SU-DHL-6 (cell line): ENCODE data around the gene OTUB2.

Source experiments
- CTCF ChIP-seq: fragments of 200-600 bp; sonication (generic); IDR thresholded peaks from one replicate; pipeline ENCODE4 v1.5.1; 2017; ENCODE audit warnings: antibody characterized with exemption, mild to moderate bottlenecking, low read length, moderate library complexity; ENCODE audit not compliant: insufficient read depth, poor library complexity, severe bottlenecking
- EZH2phosphoT487 ChIP-seq: fragments of 200-600 bp; sonication (generic), shearing (Covaris generic); conservative IDR thresholded peaks from 2 replicates; pipeline ENCODE4 v1.6.1; 2018; ENCODE audit warnings: mild to moderate bottlenecking, antibody characterized with exemption, low read length, moderate library complexity, mixed read lengths

GRCh38 chr14:94062344-94062940 is 36.3 kb downstream of the OTUB2 start:
- no peak for TF ChIP-seq CTCF
- no peak for TF ChIP-seq EZH2phosphoT487
